Activated CD4-positive, alpha-beta T cell treated with anti-CD3 and anti-CD28 coated beads for 4 hours (primary cell): ENCODE results near the gene RPL27A.

ENCODE experiments used
- DNase-seq, 2 donors: peaks; one replicate each; pipeline ENCODE4 v3.0.0-alpha.2; 2020

Gene RPL27A

GRCh38 chr11:8676458-8676857 lies 6.1 kb upstream of the RPL27A start:
- no peak for DNase-seq

- DNase-seq: no peak
Observed at GRCh38 chr11:8679006-8679405, 3.6 kb upstream of the RPL27A start.

GRCh38 chr11:8681837-8682302 lies 722 bp upstream of the RPL27A start:
- no peak for DNase-seq

- no peak for DNase-seq
Observed at GRCh38 chr11:8683115-8683807, 669 bp downstream of the RPL27A start.

- no peak for DNase-seq
Observed at GRCh38 chr11:8684600-8685290, 2.2 kb downstream of the RPL27A start.

- DNase-seq: no peak
Observed at GRCh38 chr11:8685306-8685705, 2.7 kb downstream of the RPL27A start.

GRCh38 chr11:8685820-8686219 lies 3.2 kb downstream of the RPL27A start:
- no peak for DNase-seq

GRCh38 chr11:8686325-8686724 lies 3.7 kb downstream of the RPL27A start:
- DNase-seq: no peak

- DNase-seq: peak; percentile 69 to 76
Observed at GRCh38 chr11:8688414-8689362, 6.1 kb downstream of the RPL27A start.

- DNase-seq: no peak
Observed at GRCh38 chr11:8689726-8690255, 7.2 kb downstream of the RPL27A start.

GRCh38 chr11:8690374-8691342 lies 8.1 kb downstream of the RPL27A start:
- DNase-seq: no peak

- DNase-seq: no peak
Observed at GRCh38 chr11:8691601-8692000, 9.0 kb downstream of the RPL27A start.

- DNase-seq: no peak
Observed at GRCh38 chr11:8692417-8692816, 9.8 kb downstream of the RPL27A start.

- DNase-seq: no peak
Observed at GRCh38 chr11:8693010-8693551, 10.5 kb downstream of the RPL27A start.

GRCh38 chr11:8693555-8693954 lies 11.0 kb downstream of the RPL27A start:
- no peak for DNase-seq

GRCh38 chr11:8694137-8694536 lies 11.5 kb downstream of the RPL27A start:
- no peak for DNase-seq

- no peak for DNase-seq
Observed at GRCh38 chr11:8697054-8697453, 14.5 kb downstream of the RPL27A start.

GRCh38 chr11:8698379-8698851 lies 15.8 kb downstream of the RPL27A start:
- no peak for DNase-seq

- DNase-seq: no peak
Observed at GRCh38 chr11:8698917-8699441, 16.4 kb downstream of the RPL27A start.

- DNase-seq: no peak
Observed at GRCh38 chr11:8699903-8700302, 17.3 kb downstream of the RPL27A start.
